Femur (tissue), 1 donor: Measurements from ENCODE around the gene SLC25A23.
"Not testable (repeated sequence)": the region's sequence is repeated elsewhere in the genome, so short reads cannot be mapped to it uniquely, and the experiment has no call there.

Experiments
- DNase-seq: peaks from one replicate; pipeline ENCODE4 v3.0.0-alpha.2; 2017

Gene SLC25A23

GRCh38 chr19:6453951-6454565 is 5.5 kb downstream of the SLC25A23 start:
- no peak for DNase-seq

- no peak for DNase-seq
Measured at GRCh38 chr19:6452899-6453298, 6.7 kb downstream of the SLC25A23 start.

- DNase-seq, result no peak
Measured at GRCh38 chr19:6452223-6452614, 7.4 kb downstream of the SLC25A23 start.

- DNase-seq, result no peak
Measured at GRCh38 chr19:6451583-6452222, 7.9 kb downstream of the SLC25A23 start.

- no peak for DNase-seq
Measured at GRCh38 chr19:6450166-6450565, 9.4 kb downstream of the SLC25A23 start.

- no peak for DNase-seq
Measured at GRCh38 chr19:6448045-6448444, 11.5 kb downstream of the SLC25A23 start.

- no peak for DNase-seq
Measured at GRCh38 chr19:6446452-6446851, 13.1 kb downstream of the SLC25A23 start.

GRCh38 chr19:6443986-6444385 is 15.6 kb downstream of the SLC25A23 start:
- no peak for DNase-seq

- DNase-seq, result no peak
Measured at GRCh38 chr19:6442087-6442688, 17.4 kb downstream of the SLC25A23 start.

- no peak for DNase-seq
Measured at GRCh38 chr19:6440905-6441304, 18.7 kb downstream of the SLC25A23 start.

GRCh38 chr19:6439743-6440142 is 19.8 kb downstream of the SLC25A23 start:
- DNase-seq, result no peak

GRCh38 chr19:6433663-6434062 is 25.9 kb downstream of the SLC25A23 start, which contains the start of gene SLC25A41:
SLC25A41 (minus strand) TSS chr19:6433763; CDS start chr19:6433693, 70 bp downstream.
- no peak for DNase-seq

GRCh38 chr19:6433165-6433564 is 26.4 kb downstream of the SLC25A23 start:
- DNase-seq, result no peak

GRCh38 chr19:6431891-6432290 is 27.7 kb downstream of the SLC25A23 start:
- DNase-seq, result no peak

- DNase-seq, result no peak
Measured at GRCh38 chr19:6429419-6430221, 30.0 kb downstream of the SLC25A23 start.

GRCh38 chr19:6428692-6429418 is 30.7 kb downstream of the SLC25A23 start:
- not testable (repeated sequence) for DNase-seq

- DNase-seq, result no peak
Measured at GRCh38 chr19:6427131-6427530, 32.5 kb downstream of the SLC25A23 start.

GRCh38 chr19:6425732-6426620 is 33.6 kb downstream of the SLC25A23 start:
- peak; percentile 41 for DNase-seq

GRCh38 chr19:6424939-6425731 is 34.5 kb downstream of the SLC25A23 start:
- DNase-seq, result peak; percentile 100

GRCh38 chr19:6424195-6424938 is 35.2 kb downstream of the SLC25A23 start, which contains the start of gene KHSRP:
KHSRP (minus strand) TSS chr19:6424811; CDS start chr19:6424701, 110 bp downstream.
- peak; percentile 45 for DNase-seq
